ENCODE measurements around the gene CHP1. TPM values are rescaled to one million over a fixed set of nuclear protein-coding genes. Genes with fewer than 3 reads are reported as not detected.
"Not testable (repeated sequence)": the region's sequence is repeated elsewhere in the genome, so short reads cannot be mapped to it uniquely, and the experiment has no call there.

CHP1 gene
- total and polyA plus RNA-seq, 9 of the 15 experiments (the other 6 are each of a cell fraction or from before 2014, with no cell fraction given), result 31.7 to 83.4 (median 67.6) TPM

DNA sequence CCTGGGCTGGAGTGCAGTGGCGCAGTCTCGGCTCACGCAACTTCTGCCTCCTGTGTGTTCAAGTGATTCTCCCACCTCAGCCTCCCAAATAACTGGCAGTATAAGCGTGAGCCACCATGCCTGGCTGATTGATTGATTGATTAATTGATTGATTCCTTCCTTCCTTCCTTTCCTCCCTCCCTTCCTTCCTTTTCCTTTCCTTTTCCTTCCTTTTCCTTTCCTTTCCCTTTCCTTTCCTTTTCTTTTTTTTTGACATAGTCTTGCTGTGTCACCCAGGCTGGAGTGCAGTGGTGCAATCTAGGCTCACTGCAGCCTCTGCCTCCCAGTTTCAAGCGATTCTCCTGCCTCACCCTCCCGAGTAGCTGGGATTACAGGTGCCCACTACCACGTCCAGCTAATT lies 29.9 kb downstream of the CHP1 start:
- POLR2A ChIA-PET; H4K20me1 ChIP-seq (replicated peaks; ENCODE audit: control insufficient read depth, insufficient read depth, low read length); ATAC-seq; H3K9me1 ChIP-seq (ENCODE audit: control insufficient read depth, insufficient read depth, low read length); H3K4me3 ChIP-seq; H3K79me2 ChIP-seq (ENCODE audit: control insufficient read depth, insufficient read depth, low read length); H3K27ac ChIP-seq (ENCODE audit: extremely low read depth, low read depth, low read length); BruUV-seq (replicated peaks); H3K9me3 ChIP-seq (replicated peaks; ENCODE audit: control insufficient read depth, insufficient read depth, low read depth, low read length); DNase-seq (ENCODE audit: extremely low read depth in 1 of 4, low spot score in 3 of 4); H3K27me3 ChIP-seq (ENCODE audit: control insufficient read depth in 2 of 2, insufficient read depth in 2 of 2, low read length in 2 of 2); in situ Hi-C loops (cut with MboI); H3K4me2 ChIP-seq (ENCODE audit: insufficient read depth, low read length); H3K9ac ChIP-seq (ENCODE audit: insufficient read depth in 1 of 2, low read depth in 2 of 2, low read length in 2 of 2); intact Hi-C loops (cut with micrococcal nuclease); H2AFZ ChIP-seq (ENCODE audit: low read depth, low read length); CTCF ChIA-PET (ENCODE audit: low intra/inter-chr PET ratio): not testable (repeated sequence)
- 87% methylated on average over 7 of the region's 7 CpGs for WGBS (ENCODE audit: insufficient coverage, low coverage, missing lambda C conversion rate)
- FAIRE-seq, result peak; percentile 37
- H3K4me1 ChIP-seq (replicated peaks in 1 of 2; ENCODE audit: control insufficient read depth in 2 of 2, insufficient read depth in 2 of 2, low read length in 2 of 2), result peaks cover 4 to 10% of the 10 kb centered on the region in 2 experiments; a peak in 4 of 5 replicates
- peaks cover 58% of the 10 kb centered on the region for H3K36me3 ChIP-seq (ENCODE audit: control insufficient read depth, insufficient read depth, low read length)
- TF ChIP-seq, protein P1, sequence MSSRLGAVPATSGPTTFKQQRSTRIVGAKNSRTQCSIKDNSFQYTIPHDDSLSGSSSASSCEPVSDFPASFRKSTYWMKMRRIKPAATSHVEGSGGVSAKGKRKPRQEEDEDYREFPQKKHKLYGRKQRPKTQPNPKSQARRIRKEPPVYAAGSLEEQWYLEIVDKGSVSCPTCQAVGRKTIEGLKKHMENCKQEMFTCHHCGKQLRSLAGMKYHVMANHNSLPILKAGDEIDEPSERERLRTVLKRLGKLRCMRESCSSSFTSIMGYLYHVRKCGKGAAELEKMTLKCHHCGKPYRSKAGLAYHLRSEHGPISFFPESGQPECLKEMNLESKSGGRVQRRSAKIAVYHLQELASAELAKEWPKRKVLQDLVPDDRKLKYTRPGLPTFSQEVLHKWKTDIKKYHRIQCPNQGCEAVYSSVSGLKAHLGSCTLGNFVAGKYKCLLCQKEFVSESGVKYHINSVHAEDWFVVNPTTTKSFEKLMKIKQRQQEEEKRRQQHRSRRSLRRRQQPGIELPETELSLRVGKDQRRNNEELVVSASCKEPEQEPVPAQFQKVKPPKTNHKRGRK (tag; IDR thresholded peaks at IDR 0.05), result peak; percentile 11; the same call in 1 of the 2 replicates

DNA sequence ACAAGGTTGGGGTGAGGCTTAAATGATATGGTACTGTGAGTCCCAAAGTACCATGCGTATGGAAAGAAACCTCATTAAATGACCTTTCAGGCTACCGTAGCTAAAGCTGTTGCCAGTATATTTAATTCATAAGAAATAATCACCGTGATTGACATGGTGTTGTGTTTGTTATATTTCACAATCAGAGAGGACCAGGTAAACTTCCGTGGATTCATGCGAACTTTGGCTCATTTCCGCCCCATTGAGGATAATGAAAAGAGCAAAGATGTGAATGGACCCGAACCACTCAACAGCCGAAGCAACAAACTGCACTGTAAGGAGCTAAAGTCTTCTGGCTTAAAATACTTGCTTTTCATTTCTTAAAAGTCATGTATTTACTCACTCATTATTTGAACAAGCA lies 31.5 kb downstream of the CHP1 start:
- BruUV-seq (replicated peaks), result no TSS peak
- no peak for DNase-seq (ENCODE audit: extremely low read depth in 1 of 4, low spot score in 3 of 4)
- H3K9me1 ChIP-seq (ENCODE audit: control insufficient read depth, insufficient read depth, low read length), result no peaks in the 10 kb centered on the region
- peaks cover 54% of the 10 kb centered on the region for H3K36me3 ChIP-seq (ENCODE audit: control insufficient read depth, insufficient read depth, low read length)
- POLR2A ChIA-PET, result interaction anchor here (1.3 kb wide), 1 partner anchor 31 kb away, joined by 4 read pairs; the partner anchor contains the start of gene CHP1
- WGBS (ENCODE audit: insufficient coverage, low coverage, missing lambda C conversion rate), result 100% methylated on average over 8 of the region's 8 CpGs
- no peaks in the 10 kb centered on the region for H3K27me3 ChIP-seq (ENCODE audit: control insufficient read depth in 2 of 2, insufficient read depth in 2 of 2, low read length in 2 of 2)
- no peak overlapping the region for H3K9ac ChIP-seq (ENCODE audit: insufficient read depth in 1 of 2, low read depth in 2 of 2, low read length in 2 of 2)
- no peak overlapping the region for H2AFZ ChIP-seq (ENCODE audit: low read depth, low read length)
- in situ Hi-C loops (cut with MboI), result no loop called here
- CTCF ChIA-PET (ENCODE audit: low intra/inter-chr PET ratio), result no interaction called here
- H3K4me1 ChIP-seq (replicated peaks in 1 of 2; ENCODE audit: control insufficient read depth in 2 of 2, insufficient read depth in 2 of 2, low read length in 2 of 2), result peaks cover 4 to 10% of the 10 kb centered on the region in 2 experiments; a peak in 4 of 5 replicates
- H4K20me1 ChIP-seq (replicated peaks; ENCODE audit: control insufficient read depth, insufficient read depth, low read length), result no peaks in the 10 kb centered on the region
- H3K4me3 ChIP-seq, result no peak overlapping the region
- intact Hi-C loops (cut with micrococcal nuclease), result no loop called here
- no peak for FAIRE-seq
- H3K4me2 ChIP-seq (ENCODE audit: insufficient read depth, low read length), result no peak overlapping the region
- no peaks in the 10 kb centered on the region for H3K79me2 ChIP-seq (ENCODE audit: control insufficient read depth, insufficient read depth, low read length)
- H3K27ac ChIP-seq (ENCODE audit: extremely low read depth, low read depth, low read length), result no peak overlapping the region
- no peak for ATAC-seq
- TF ChIP-seq, protein P2, sequence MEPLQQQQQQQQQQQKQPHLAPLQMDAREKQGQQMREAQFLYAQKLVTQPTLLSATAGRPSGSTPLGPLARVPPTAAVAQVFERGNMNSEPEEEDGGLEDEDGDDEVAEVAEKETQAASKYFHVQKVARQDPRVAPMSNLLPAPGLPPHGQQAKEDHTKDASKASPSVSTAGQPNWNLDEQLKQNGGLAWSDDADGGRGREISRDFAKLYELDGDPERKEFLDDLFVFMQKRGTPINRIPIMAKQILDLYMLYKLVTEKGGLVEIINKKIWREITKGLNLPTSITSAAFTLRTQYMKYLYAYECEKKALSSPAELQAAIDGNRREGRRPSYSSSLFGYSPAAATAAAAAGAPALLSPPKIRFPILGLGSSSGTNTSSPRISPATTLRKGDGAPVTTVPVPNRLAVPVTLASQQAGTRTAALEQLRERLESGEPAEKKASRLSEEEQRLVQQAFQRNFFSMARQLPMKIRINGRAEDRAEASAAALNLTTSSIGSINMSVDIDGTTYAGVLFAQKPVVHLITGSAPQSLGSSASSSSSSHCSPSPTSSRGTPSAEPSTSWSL (CRISPR knock-in tag; IDR thresholded peaks at IDR 0.05; ENCODE audit: borderline replicate concordance), result no peak
- TF ChIP-seq ZNF584 (CRISPR knock-in tag; IDR thresholded peaks at IDR 0.05; ENCODE audit: low read depth) (no peak), RBM22 (IDR thresholded peaks at IDR 0.05; ENCODE audit: low read depth, low read length, poor library complexity, severe bottlenecking) (no peak), ELF1 (tag; IDR thresholded peaks at IDR 0.05) (no peak), CCNT2 (IDR thresholded peaks at IDR 0.05; ENCODE audit: borderline replicate concordance, extremely low read depth, insufficient read length, low read depth, low read length) (no peak)
- H3K9me3 ChIP-seq (replicated peaks; ENCODE audit: control insufficient read depth, insufficient read depth, low read depth, low read length), result no peaks in the 10 kb centered on the region

Measured in K562 (cell line).